Epithelial cell of prostate (primary cell): Measurements from ENCODE around the gene ERC2.
A peak's percentile ranks its signal among the peaks of the same experiment; 100 is the strongest.
"Not testable (repeated sequence)": the region's sequence is repeated elsewhere in the genome, so short reads cannot be mapped to it uniquely, and the experiment has no call there.

ENCODE experiments used
- DNase-seq: peaks from one replicate; pipeline ENCODE4 v3.0.0-alpha.2; 2011; ENCODE audit warnings: low read depth, low spot score
- H3K27ac ChIP-seq: fragments of 450-650 bp; 2 replicates; pipeline ENCODE4 v1.5.1; 2017; ENCODE audit warnings: mild to moderate bottlenecking

The ERC2 gene

GRCh38 chr3:55512571-55513343 lies 955.5 kb downstream of the ERC2 start:
- peak overlapping the region; percentile 18 for H3K27ac ChIP-seq
- no peak for DNase-seq

- DNase-seq, result no peak
- peak overlapping the region; percentile 18 for H3K27ac ChIP-seq
Observed at GRCh38 chr3:55511895-55512570, 956.2 kb downstream of the ERC2 start.

- no peak overlapping the region for H3K27ac ChIP-seq
- no peak for DNase-seq
Observed at GRCh38 chr3:55508335-55508734, 959.9 kb downstream of the ERC2 start.

GRCh38 chr3:55507808-55508207 lies 960.5 kb downstream of the ERC2 start:
- DNase-seq, result no peak
- H3K27ac ChIP-seq, result no peak overlapping the region

- DNase-seq, result no peak
- H3K27ac ChIP-seq, result no peak overlapping the region
Observed at GRCh38 chr3:55505776-55506175, 962.5 kb downstream of the ERC2 start.

GRCh38 chr3:55505102-55505501 lies 963.2 kb downstream of the ERC2 start:
- not testable (repeated sequence) for DNase-seq, H3K27ac ChIP-seq

- no peak for DNase-seq
- H3K27ac ChIP-seq, result no peak overlapping the region
Observed at GRCh38 chr3:55501905-55502304, 966.4 kb downstream of the ERC2 start.

- no peak for DNase-seq
- H3K27ac ChIP-seq, result peak overlapping the region; percentile 26
Observed at GRCh38 chr3:55500555-55501330, 967.5 kb downstream of the ERC2 start.

GRCh38 chr3:55498520-55498919 lies 969.7 kb downstream of the ERC2 start:
- DNase-seq, result no peak
- H3K27ac ChIP-seq, result no peak overlapping the region

GRCh38 chr3:55497250-55497649 lies 971.0 kb downstream of the ERC2 start:
- H3K27ac ChIP-seq, result no peak overlapping the region
- no peak for DNase-seq

- no peak for DNase-seq
- no peak overlapping the region for H3K27ac ChIP-seq
Observed at GRCh38 chr3:55494976-55495375, 973.3 kb downstream of the ERC2 start.

GRCh38 chr3:55492976-55493375 lies 975.3 kb downstream of the ERC2 start:
- no peak for DNase-seq
- no peak overlapping the region for H3K27ac ChIP-seq

- no peak overlapping the region for H3K27ac ChIP-seq
- DNase-seq, result peak; percentile 66
Observed at GRCh38 chr3:55491296-55491816, 976.9 kb downstream of the ERC2 start.

- DNase-seq, result no peak
- peak overlapping the region; percentile 46 for H3K27ac ChIP-seq
Observed at GRCh38 chr3:55490276-55490913, 977.9 kb downstream of the ERC2 start.

- peak overlapping the region; percentile 46 for H3K27ac ChIP-seq
Observed at GRCh38 chr3:55489798-55490132, 978.5 kb downstream of the ERC2 start.

GRCh38 chr3:55488398-55489055 lies 979.7 kb downstream of the ERC2 start:
- DNase-seq, result no peak
- H3K27ac ChIP-seq, result peak overlapping the region; percentile 84

More at GRCh38 chr3:55489798-55490132, 978.5 kb downstream of the ERC2 start:
- no peak for DNase-seq

- H3K27ac ChIP-seq, result peak overlapping the region; percentile 84
- no peak for DNase-seq
Observed at GRCh38 chr3:55487381-55488241, 980.7 kb downstream of the ERC2 start.

- no peak for DNase-seq
- peak within 1 kb of the TSS; percentile 84 for H3K27ac ChIP-seq
Observed at GRCh38 chr3:55486857-55487380, 981.3 kb downstream of the ERC2 start, which contains the start of gene WNT5A. WNT5A (minus strand) TSS chr3:55487306; CDS start chr3:55486985, 321 bp downstream.
